ENCODE data around the gene OARD1.
"Not testable (repeated sequence)": the region's sequence is repeated elsewhere in the genome, so short reads cannot be mapped to it uniquely, and the experiment has no call there.

The OARD1 gene

DNA sequence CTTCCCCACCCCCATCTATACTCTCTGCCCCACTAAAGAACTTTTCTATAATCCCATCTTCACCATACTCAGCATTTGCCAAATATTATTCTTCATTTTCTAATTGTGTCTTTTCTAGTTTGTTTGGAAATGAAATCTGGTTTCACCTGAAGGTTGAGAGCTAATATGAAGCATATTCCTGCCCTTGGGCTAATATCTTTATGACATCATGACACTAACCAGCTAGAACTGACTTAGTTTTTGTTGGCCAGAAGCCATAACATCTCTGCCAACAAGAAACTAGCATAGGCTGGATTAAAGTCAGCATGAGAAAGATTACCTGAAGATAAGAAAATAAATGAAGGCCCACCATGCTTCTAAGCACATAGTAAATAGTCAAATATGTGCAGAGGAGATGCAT is 49.9 kb downstream of the OARD1 start:
- DNase-seq (ENCODE audit: extremely low read depth, low read depth): no peak
- TF ChIP-seq, protein P1, sequence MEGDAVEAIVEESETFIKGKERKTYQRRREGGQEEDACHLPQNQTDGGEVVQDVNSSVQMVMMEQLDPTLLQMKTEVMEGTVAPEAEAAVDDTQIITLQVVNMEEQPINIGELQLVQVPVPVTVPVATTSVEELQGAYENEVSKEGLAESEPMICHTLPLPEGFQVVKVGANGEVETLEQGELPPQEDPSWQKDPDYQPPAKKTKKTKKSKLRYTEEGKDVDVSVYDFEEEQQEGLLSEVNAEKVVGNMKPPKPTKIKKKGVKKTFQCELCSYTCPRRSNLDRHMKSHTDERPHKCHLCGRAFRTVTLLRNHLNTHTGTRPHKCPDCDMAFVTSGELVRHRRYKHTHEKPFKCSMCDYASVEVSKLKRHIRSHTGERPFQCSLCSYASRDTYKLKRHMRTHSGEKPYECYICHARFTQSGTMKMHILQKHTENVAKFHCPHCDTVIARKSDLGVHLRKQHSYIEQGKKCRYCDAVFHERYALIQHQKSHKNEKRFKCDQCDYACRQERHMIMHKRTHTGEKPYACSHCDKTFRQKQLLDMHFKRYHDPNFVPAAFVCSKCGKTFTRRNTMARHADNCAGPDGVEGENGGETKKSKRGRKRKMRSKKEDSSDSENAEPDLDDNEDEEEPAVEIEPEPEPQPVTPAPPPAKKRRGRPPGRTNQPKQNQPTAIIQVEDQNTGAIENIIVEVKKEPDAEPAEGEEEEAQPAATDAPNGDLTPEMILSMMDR (IDR thresholded peaks at IDR 0.05; ENCODE audit: low read depth, low read length): no peak

DNA sequence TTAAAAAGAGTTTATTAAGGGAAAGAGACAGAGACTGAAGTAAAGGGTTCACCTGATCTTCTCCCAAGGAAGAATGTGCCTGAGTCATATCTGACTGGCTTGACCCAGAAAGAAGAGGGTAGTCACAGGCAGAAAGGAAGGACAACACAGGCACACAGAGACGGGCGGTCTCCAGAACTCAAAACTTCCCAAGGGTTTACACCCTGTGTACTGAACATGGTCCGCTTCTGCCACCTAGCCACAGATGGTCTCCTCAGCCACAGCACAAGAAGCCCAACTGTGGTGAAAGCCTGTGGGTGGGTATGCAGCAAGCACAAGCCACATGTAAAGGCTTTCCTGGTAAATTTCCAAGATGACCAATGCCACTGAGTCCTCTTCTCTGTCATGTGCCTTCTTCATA is 50.3 kb downstream of the OARD1 start:
- no peak for DNase-seq (ENCODE audit: extremely low read depth, low read depth)
- TF ChIP-seq, protein P1 (IDR thresholded peaks at IDR 0.05; ENCODE audit: low read depth, low read length): peak; percentile 38

DNA sequence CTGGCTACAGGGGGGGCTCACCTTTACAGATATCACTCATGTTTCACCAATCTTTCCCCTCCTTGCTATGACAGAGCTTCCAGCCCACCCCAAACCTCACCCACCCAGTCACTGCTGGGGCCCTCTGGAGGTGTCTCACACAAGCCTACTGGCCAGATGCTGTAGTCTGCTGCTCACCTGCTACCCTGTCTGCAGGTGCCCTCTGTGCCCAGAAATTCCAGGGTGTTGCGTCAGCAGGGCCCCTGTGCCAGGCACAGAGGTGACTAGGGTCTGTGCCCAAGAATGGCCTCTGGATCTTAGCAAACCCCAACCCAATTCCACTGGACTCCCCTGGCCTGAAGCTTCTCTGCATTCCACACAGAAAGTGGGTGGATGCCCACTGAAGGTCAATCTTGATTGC is 54.5 kb downstream of the OARD1 start:
- DNase-seq (ENCODE audit: extremely low read depth, low read depth): no peak
- TF ChIP-seq, protein P1 (IDR thresholded peaks at IDR 0.05; ENCODE audit: low read depth, low read length): no peak

DNA sequence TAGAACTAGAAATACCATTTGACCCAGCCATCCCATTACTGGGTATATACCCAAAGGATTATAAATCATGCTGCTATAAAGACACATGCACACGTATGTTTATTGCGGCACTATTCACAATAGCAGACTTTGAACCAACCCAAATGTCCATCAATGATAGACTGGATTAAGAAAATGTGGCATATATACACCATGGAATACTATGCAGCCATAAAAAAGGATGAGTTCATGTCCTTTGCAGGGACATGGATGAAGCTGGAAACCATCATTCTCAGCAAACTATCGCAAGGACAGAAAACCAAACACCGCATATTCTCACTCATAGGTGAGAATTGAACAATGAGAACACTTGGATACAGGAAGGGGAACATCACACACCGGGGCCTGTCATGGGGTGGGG is 56.3 kb downstream of the OARD1 start:
- DNase-seq (ENCODE audit: extremely low read depth, low read depth): not testable (repeated sequence)

DNA sequence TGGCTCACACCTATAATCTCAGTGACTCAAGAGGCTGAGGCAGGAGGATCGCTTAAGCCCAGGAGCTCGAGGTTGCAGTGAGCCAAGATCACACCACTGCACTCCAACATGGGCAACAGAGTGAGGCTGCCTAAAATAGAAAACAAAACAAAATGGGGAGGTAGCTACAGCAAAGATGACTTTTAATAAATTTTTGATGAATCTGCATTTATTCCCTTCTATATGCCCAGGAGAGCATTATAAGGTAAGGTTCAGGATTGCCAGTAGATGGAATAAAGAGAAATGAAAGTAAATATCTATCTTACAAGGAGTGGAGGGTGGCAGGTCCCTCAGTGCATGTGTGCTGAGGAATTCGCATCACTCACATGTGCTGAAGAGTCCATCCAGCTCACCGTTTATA is 57.4 kb downstream of the OARD1 start:
- TF ChIP-seq, protein P1 (IDR thresholded peaks at IDR 0.05; ENCODE audit: low read depth, low read length): no peak
- no peak for DNase-seq (ENCODE audit: extremely low read depth, low read depth)
